Liver (tissue), 3 donors: ENCODE data around the gene GAPVD1.
"Not testable (repeated sequence)": the region's sequence is repeated elsewhere in the genome, so short reads cannot be mapped to it uniquely, and the experiment has no call there.

Experiments used
- EGR1 ChIP-seq, 2 donors: IDR thresholded peaks; 2 replicates each; pipeline ENCODE4 v1.6.1; 2016 to 2018; ENCODE audit warnings: antibody characterized with exemption in 2 of 2, low read depth in 2 of 2
- FOXA1 ChIP-seq: IDR thresholded peaks from 2 replicates; pipeline ENCODE4 v1.6.1; 2016; ENCODE audit warnings: antibody characterized with exemption
- GABPA ChIP-seq, 2 donors: IDR thresholded peaks in 1 of 2; conservative IDR thresholded peaks in 1 of 2; 2 replicates each; pipeline ENCODE4 v1.6.1; 2016; ENCODE audit warnings: antibody characterized with exemption in 2 of 2, mild to moderate bottlenecking in 1 of 2, moderate library complexity in 1 of 2
- HNF4G ChIP-seq: IDR thresholded peaks from 2 replicates; pipeline ENCODE4 v1.6.1; 2016; ENCODE audit warnings: antibody characterized with exemption
- JUND ChIP-seq, 2 donors: IDR thresholded peaks; 2 replicates each; pipeline ENCODE4 v1.6.1; 2016; ENCODE audit warnings: antibody characterized with exemption in 2 of 2
- RAD21 ChIP-seq, 2 donors: IDR thresholded peaks; 2 replicates each; pipeline ENCODE4 v1.6.1; 2016; ENCODE audit warnings: antibody characterized with exemption in 2 of 2, mild to moderate bottlenecking in 2 of 2
- RXRA ChIP-seq, 2 donors: IDR thresholded peaks; 2 replicates each; pipeline ENCODE4 v1.6.1; 2017 to 2018; ENCODE audit warnings: antibody characterized with exemption in 2 of 2, mild to moderate bottlenecking in 1 of 2
- SP1 ChIP-seq: IDR thresholded peaks from 2 replicates; pipeline ENCODE4 v1.6.1; 2018; ENCODE audit warnings: antibody characterized with exemption, mild to moderate bottlenecking
- TAF1 ChIP-seq: conservative IDR thresholded peaks from 2 replicates; pipeline ENCODE4 v1.6.1; 2016; ENCODE audit warnings: antibody characterized with exemption, mild to moderate bottlenecking
- TF ChIP-seq, protein P1 (sequence below): fragments of 150-350 bp; IDR thresholded peaks from 2 replicates; pipeline ENCODE4 v1.5.1; 2017; ENCODE audit warnings: improper control_type of control experiment, low read depth, low read length; ENCODE audit not compliant: missing input control
- TF ChIP-seq, protein P2 (sequence below): IDR thresholded peaks from 2 replicates; pipeline ENCODE4 v1.6.1; 2016; ENCODE audit warnings: antibody characterized with exemption
- donor health status: healthy.
- donor health status: healthy.

DNA sequence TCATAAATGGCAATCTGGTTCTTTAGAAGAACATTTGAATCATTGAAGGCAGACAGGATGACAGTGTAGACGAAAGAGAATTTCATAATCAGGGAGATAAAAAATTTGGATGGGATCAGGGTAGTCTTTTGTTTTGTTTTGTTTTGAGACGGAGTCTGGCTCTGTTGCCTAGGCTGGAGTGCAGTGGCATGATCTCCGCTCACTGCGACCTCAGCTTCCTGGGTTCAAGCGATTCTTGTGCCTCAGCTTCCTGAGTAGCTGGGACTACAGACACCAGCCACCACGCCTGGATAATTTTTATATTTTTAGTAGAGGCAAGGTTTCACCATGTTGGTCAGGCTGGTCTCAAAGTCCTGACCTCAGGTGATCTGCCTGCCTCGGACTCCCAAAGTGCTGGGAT lies 2.4 kb downstream of the GAPVD1 start:
- TF ChIP-seq, protein P1, sequence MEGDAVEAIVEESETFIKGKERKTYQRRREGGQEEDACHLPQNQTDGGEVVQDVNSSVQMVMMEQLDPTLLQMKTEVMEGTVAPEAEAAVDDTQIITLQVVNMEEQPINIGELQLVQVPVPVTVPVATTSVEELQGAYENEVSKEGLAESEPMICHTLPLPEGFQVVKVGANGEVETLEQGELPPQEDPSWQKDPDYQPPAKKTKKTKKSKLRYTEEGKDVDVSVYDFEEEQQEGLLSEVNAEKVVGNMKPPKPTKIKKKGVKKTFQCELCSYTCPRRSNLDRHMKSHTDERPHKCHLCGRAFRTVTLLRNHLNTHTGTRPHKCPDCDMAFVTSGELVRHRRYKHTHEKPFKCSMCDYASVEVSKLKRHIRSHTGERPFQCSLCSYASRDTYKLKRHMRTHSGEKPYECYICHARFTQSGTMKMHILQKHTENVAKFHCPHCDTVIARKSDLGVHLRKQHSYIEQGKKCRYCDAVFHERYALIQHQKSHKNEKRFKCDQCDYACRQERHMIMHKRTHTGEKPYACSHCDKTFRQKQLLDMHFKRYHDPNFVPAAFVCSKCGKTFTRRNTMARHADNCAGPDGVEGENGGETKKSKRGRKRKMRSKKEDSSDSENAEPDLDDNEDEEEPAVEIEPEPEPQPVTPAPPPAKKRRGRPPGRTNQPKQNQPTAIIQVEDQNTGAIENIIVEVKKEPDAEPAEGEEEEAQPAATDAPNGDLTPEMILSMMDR = not testable (repeated sequence)
- TF ChIP-seq HNF4G; RAD21 (IDR thresholded peaks at IDR 0.05); GABPA (IDR thresholded peaks at IDR 0.05 in 1 of 2, conservative IDR thresholded peaks at IDR 0.05 in 1 of 2); JUND (IDR thresholded peaks at IDR 0.05); RXRA (IDR thresholded peaks at IDR 0.05); EGR1 (IDR thresholded peaks at IDR 0.05; ENCODE audit: low read depth in 2 of 2); TAF1; FOXA1; SP1: not testable (repeated sequence)
- TF ChIP-seq, protein P2, sequence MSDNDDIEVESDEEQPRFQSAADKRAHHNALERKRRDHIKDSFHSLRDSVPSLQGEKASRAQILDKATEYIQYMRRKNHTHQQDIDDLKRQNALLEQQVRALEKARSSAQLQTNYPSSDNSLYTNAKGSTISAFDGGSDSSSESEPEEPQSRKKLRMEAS = not testable (repeated sequence)
